ENCODE data around the gene ASTN2.
"Not testable (repeated sequence)": the region's sequence is repeated elsewhere in the genome, so short reads cannot be mapped to it uniquely, and the experiment has no call there.

Gene ASTN2

DNA sequence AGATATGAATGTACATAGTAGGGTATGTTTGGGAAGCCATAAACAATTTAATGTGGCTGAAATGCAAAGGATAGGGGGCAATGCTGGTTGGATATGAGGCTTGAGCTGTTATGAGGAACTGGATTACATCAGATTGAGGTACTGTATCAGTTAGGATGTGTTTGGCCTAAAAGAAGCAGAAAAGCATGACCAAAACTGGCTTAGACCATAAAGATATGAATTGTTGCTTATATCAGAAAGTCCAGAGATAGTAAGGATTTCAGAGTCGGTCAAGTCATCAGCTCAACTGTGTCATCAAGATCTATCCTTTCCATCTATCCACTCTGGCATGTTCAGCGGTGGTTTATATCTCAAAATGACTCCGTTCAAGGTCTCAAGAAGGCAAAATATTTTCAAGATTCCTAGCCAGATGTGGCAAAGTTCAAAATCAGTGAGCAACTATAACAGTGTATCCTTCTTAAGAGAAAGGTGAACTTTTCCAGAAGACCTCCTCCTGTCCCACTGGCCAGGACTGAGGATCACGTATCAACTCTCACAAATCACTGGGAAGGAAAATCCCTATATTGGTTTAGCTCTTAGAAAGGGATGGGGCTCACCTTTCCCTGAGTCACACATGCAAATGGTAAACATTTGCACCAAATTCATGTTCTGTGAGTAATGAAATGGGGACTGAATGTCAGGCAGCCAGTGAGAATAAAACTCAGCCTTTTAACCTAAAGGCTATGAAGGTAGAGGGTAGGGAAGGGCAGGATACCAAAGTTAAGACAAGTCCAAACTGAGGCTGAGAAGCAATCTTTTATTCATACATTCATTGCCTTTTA lies 469.9 kb downstream of the ASTN2 start:
- no peak for DNase-seq

DNA sequence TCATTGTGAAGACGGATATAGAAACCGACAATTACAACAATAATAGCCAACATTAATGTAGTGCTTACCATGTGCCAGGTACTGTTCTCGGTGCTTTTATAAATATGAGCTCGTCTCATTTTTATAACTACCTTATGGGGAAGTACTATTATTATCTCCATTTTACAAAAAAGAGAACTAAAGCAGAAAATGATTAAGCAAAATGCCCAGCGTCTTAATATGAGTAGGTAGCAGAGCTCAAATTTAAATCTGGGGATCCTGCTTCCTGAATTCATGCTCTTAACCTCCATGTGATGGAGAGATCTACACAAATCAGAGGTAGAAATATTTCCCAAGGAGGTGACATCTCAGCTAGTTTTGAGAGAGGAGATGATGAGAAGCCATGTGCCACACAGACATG lies 470.9 kb downstream of the ASTN2 start:
- DNase-seq, result no peak

DNA sequence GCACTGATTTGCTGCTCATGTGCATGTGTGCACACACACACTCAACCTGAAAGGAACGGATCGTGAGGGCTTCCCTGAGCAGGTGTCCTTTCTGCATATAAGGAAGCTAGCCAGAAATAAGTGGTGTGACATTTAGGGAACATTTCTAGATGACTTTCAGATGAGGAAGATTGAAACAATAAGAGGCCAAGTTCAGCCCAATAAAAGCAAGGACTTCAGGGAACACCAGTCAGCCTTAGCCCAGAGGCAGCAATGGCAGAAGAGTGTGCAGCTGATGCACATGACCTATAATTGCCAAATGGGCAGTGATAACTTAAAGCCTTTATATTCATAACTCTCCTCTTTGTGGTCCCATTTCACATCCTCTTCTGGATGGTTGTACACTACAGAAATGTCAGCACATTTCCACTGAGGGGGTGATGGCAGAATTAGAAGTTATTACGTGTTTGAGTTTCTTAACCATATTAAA lies 472.2 kb downstream of the ASTN2 start:
- DNase-seq, result no peak

DNA sequence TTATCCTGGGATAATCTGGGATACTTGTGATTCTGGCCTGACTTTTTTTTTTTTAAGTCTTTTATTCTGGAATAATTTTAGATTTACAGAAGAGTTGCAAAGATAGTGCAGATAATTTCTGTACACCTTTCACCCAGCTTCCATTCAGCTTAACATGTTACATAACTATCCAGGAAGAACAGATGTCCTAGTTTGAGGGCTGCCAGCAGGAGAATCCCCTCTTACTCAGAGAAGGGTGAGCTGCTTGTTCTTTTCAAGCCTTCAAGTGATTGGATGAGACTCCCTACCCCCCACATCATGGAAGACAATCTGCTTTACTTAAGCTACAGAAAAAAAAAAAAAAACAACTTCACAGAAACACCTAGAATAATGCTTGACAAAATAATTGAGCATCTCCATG lies 473.6 kb downstream of the ASTN2 start:
- no peak for DNase-seq

- DNase-seq, result no peak
These were observed 474.1 kb downstream of the ASTN2 start for GRCh38 chr9:116940614-116941215.

- DNase-seq, result no peak
These were observed 475.2 kb downstream of the ASTN2 start for GRCh38 chr9:116939614-116940013.

GRCh38 chr9:116939161-116939560 lies 475.7 kb downstream of the ASTN2 start:
- no peak for DNase-seq

GRCh38 chr9:116937361-116937760 lies 477.5 kb downstream of the ASTN2 start:
- DNase-seq, result no peak

GRCh38 chr9:116935149-116935897 lies 479.5 kb downstream of the ASTN2 start:
- no peak for DNase-seq

DNA sequence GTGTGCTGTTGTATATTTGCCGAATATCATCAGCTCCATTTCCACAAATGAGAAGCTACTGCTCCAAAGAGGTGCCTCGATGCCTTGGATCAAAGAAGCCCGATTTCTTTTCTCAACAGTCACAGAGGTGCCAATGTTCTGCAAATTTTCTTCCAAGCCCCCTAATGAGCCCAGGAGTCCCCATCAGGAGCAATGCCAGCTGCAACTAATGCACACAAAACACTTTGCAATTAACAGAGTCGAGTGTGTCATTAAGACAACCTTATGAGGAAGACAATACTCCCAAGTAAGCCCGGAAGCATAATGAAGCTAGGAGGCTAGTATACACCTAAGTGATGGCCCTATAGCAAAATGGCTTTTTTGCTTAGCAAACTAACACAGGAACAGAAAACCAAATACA lies 480.7 kb downstream of the ASTN2 start:
- no peak for DNase-seq

GRCh38 chr9:116933251-116933650 lies 481.6 kb downstream of the ASTN2 start:
- no peak for DNase-seq

DNA sequence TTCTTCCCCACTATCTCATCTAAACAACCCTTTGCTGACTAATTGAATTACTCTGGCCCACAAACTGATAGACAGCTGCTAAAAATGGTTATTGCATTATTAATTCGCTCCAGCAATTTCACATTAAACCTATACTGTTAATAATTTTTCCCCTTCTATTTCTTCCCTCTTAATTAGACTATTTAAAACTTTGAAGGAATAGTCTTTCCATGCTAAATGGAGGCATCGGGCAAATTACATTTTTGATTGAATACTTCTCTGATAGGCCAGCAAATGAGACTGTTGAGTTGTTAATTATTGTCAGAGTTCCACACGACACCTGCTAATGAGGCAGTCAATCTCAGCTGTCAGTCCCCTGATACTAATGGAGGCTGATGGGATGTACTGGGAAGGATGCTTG lies 485.2 kb downstream of the ASTN2 start:
- DNase-seq, result no peak

DNA sequence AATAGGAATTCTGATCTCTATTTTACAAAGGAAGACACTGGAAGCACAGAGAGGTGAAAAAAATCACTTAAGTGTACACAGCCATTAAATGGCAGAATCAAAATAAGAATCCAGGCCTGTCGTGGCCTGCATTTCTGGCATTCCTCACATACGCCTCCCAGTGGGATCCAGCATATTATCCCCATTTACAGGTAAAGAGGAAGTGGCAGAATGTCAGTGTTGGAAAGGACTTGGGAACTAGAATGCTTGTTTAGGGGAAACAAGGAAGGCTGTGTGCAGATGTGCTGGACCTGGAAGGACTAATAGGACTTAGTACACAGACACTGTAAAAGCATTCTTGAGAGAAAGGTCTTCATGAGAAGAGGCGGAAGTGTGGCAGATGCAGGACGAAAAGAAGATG lies 486.0 kb downstream of the ASTN2 start:
- no peak for DNase-seq

- no peak for DNase-seq
These were observed 486.6 kb downstream of the ASTN2 start for GRCh38 chr9:116928289-116928688.

DNA sequence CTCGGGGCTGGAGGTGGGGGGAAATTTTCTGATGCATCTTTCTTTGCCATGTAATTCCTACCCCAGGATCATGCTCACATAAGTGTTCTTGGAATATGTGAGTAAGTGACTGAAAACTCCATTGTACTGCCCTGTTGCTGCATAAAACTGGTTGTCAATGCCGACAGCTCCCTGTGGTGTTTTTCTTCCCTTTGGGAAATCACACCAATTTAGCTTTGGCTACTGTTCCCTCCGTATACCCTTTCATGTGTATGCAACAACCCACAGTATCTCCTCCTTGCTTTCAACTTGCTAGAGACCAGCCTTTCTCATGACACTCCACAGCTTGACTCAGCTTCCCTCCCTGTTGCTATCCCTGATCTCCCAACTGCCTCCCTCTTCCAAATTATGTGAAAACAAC lies 487.1 kb downstream of the ASTN2 start:
- no peak for DNase-seq

GRCh38 chr9:116925121-116925520 lies 489.7 kb downstream of the ASTN2 start:
- DNase-seq, result no peak

DNA sequence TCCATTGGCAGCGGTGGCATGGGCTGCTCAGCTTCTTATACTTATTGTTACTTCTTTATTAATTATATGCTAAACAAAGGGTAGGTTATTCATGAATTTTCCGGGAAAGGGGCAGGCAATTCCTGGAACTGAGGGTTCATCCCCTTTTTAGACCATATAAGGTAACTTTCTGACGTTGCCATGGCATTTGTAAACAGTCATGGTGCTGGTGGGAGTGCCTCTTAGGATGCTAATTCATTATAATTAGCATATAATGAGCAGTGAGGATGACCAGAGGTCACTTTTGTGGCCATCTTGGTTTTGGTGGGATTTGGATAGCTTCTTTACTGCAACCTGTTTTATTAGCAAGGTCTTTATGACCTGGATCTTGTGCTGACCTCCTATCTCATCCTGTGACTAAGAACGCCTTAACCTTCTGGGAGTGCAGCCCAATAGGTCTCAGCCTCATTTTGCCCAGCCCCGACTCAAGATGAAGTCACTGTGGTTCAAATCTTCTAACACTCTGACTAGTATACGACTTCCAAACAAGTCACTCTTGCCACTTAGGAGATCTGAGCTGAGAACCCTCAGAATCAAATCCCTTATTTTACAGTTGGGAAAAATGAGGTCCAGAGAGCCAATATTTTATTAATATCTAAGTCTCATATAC lies 490.3 kb downstream of the ASTN2 start:
- no peak for DNase-seq

- not testable (repeated sequence) for DNase-seq
These were observed 496.9 kb downstream of the ASTN2 start for GRCh38 chr9:116917895-116918508.

DNA sequence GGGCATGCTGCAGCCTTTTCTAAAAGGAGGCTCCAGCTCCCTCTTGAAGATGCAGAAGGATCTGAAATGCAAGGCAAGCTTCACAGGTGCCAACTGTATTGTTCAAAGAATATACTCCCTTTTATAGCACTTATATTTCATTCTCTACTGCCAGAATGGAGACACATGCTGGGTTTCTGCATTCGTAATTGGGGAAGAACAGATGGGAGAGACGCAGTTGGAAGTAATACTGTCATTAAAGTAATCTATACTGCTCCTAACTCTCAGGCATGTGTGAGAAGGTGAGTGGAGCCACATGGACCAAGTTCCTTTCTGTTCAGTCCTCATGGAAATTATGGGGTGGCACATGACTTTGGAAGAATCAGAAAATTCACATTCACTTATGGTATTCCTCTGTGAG lies 501.3 kb downstream of the ASTN2 start:
- DNase-seq, result no peak

DNA sequence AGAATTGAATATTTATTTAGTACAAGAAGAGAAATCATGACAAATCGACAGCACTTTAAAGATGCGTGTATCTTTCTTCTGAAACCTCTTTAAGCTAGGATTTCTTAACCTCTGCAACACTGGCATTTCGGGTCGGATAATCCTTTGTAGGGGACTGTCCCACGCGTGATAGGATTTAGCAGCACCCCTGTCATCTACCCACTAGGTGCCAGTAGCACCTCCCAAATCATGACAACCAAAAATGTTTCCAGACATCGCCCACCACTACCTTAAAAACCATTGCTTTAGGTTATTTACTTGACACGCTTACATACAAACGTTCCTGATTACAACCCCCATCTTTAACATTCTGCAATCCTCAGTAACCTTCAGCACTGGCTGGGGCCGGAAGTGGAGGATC lies 504.7 kb downstream of the ASTN2 start:
- no peak for DNase-seq

GRCh38 chr9:116907989-116908388 lies 506.9 kb downstream of the ASTN2 start:
- no peak for DNase-seq

DNA sequence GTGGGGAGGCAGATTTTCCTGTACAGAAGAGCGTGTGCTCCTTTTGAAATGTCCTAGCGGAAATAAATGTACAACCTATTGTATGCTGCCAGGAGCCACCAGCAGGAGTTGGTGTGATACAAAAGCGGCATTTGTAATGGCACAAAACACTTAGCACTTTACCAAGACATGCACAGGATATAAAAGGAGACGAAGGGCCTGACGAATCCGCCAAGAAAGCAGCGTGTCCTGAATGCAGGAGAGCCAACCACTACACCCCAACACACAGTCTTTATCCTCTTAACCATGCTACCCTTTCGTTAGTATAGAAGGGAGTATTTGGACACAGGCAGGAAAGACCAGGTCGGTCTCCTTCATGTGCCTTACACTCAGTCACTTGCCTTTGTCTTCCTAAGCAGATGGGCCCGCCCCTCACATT lies 509.7 kb downstream of the ASTN2 start:
- DNase-seq, result no peak

DNA sequence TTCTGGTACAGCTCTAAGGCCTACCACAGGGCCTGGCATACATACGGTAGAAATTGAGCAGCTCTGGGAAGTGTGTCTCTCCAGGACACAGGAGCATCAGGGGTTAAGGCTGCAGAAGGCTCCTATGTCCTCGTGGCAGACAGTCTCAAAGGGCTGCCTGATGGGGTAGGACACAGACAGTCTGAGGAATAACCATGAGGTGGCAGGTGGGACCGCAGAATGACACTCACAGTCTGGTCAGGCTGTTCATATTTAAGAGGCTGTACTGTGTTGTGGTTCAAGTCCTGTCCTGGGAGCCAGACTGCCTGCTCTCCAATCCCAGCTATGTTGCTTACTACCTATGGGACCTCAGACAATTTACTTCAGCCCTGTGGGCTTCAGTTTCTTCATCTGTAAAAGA lies 510.7 kb downstream of the ASTN2 start:
- DNase-seq, result no peak
